ENCODE measurements around the gene RB1. TPM values are rescaled to one million over a fixed set of nuclear protein-coding genes. Genes with fewer than 3 reads are reported as not detected.
A peak's percentile ranks its signal among the peaks of the same experiment; 100 is the strongest.

The RB1 gene
- total and polyA plus RNA-seq, 9 of the 15 experiments (the other 6 are each of a cell fraction or from before 2014, with no cell fraction given) = 5.0 to 23.8 (median 17.9) TPM

DNA sequence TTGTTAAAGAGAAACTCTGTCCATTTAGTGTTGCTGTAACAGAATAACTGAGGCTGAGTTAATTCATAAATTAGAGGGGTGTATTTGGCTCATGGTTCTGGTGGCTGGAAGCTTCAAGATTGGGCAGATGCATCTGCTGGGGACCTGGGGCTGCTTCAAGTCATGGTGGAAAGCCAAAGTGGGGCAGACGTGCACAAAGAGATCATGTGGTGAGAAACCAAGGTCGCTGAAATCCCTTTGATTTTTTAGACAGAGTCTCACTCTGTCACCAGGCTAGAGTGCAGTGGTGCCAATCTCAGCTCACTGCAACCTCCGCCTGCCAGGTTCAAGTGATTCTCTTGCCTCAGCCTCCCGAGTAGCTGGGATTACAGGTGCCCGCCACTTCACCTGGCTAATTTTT, 183.3 kb downstream of the RB1 start (continued):
- TF ChIP-seq RBBP5 (IDR thresholded peaks at IDR 0.05; ENCODE audit: borderline replicate concordance, insufficient read depth, low read length, poor library complexity, severe bottlenecking) (no peak), SMAD2 (IDR thresholded peaks at IDR 0.05; ENCODE audit: low read depth, low read length) (no peak), CREB3L1 (IDR thresholded peaks at IDR 0.05; ENCODE audit: borderline replicate concordance, low read depth) (no peak), RBM25 (IDR thresholded peaks at IDR 0.05; ENCODE audit: low read depth, low read length, severe bottlenecking) (no peak), TBL1XR1 (IDR thresholded peaks at IDR 0.05; ENCODE audit: low read length in 2 of 2) (no peak), RBFOX2 (IDR thresholded peaks at IDR 0.05; ENCODE audit: low read depth, low read length) (no peak)

- TF ChIP-seq SAFB (IDR thresholded peaks at IDR 0.05; ENCODE audit: borderline replicate concordance, low read depth, low read length) = no peak
- no peak for TF ChIP-seq TBP (optimal IDR thresholded peaks at IDR 0.05; ENCODE audit: low read depth, low read length)
- peak; percentile 37 for TF ChIP-seq ZNF146 (CRISPR knock-in tag; IDR thresholded peaks at IDR 0.05; ENCODE audit: unreplicated experiment)
- TF ChIP-seq, protein P1, sequence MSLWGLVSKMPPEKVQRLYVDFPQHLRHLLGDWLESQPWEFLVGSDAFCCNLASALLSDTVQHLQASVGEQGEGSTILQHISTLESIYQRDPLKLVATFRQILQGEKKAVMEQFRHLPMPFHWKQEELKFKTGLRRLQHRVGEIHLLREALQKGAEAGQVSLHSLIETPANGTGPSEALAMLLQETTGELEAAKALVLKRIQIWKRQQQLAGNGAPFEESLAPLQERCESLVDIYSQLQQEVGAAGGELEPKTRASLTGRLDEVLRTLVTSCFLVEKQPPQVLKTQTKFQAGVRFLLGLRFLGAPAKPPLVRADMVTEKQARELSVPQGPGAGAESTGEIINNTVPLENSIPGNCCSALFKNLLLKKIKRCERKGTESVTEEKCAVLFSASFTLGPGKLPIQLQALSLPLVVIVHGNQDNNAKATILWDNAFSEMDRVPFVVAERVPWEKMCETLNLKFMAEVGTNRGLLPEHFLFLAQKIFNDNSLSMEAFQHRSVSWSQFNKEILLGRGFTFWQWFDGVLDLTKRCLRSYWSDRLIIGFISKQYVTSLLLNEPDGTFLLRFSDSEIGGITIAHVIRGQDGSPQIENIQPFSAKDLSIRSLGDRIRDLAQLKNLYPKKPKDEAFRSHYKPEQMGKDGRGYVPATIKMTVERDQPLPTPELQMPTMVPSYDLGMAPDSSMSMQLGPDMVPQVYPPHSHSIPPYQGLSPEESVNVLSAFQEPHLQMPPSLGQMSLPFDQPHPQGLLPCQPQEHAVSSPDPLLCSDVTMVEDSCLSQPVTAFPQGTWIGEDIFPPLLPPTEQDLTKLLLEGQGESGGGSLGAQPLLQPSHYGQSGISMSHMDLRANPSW (CRISPR knock-in tag; IDR thresholded peaks at IDR 0.05) = no peak
- intact Hi-C loops (cut with micrococcal nuclease) (no loop called here), in situ Hi-C loops (cut with MboI) (no loop called here)
- no peak overlapping the region for H3K9ac ChIP-seq (ENCODE audit: insufficient read depth in 1 of 2, low read depth in 2 of 2, low read length in 2 of 2)
- FAIRE-seq (no peak), ATAC-seq (no peak), DNase-seq (ENCODE audit: extremely low read depth in 1 of 4, low spot score in 3 of 4) (no peak)
- CTCF ChIA-PET (ENCODE audit: low intra/inter-chr PET ratio) = no interaction called here
- BruUV-seq (replicated peaks) = no TSS peak
- H3K9me3 ChIP-seq (replicated peaks; ENCODE audit: control insufficient read depth, insufficient read depth, low read depth, low read length) = no peaks in the 10 kb centered on the region
- no peaks in the 10 kb centered on the region for H3K79me2 ChIP-seq (ENCODE audit: control insufficient read depth, insufficient read depth, low read length)
- no peaks in the 10 kb centered on the region for H4K20me1 ChIP-seq (replicated peaks; ENCODE audit: control insufficient read depth, insufficient read depth, low read length)
- peaks cover 0 to 6% of the 10 kb centered on the region in 2 experiments; a peak in 2 of 5 replicates for H3K4me1 ChIP-seq (replicated peaks in 1 of 2; ENCODE audit: control insufficient read depth in 2 of 2, insufficient read depth in 2 of 2, low read length in 2 of 2)
- no peaks in the 10 kb centered on the region for H3K36me3 ChIP-seq (ENCODE audit: control insufficient read depth, insufficient read depth, low read length)
- no peaks in the 10 kb centered on the region for H3K9me1 ChIP-seq (ENCODE audit: control insufficient read depth, insufficient read depth, low read length)
- H2AFZ ChIP-seq (ENCODE audit: low read depth, low read length) = no peak overlapping the region
- no peaks in the 10 kb centered on the region for H3K27me3 ChIP-seq (ENCODE audit: control insufficient read depth in 2 of 2, insufficient read depth in 2 of 2, low read length in 2 of 2)
- H3K4me3 ChIP-seq = no peak overlapping the region
- H3K4me2 ChIP-seq (ENCODE audit: insufficient read depth, low read length) = no peak overlapping the region
- WGBS (ENCODE audit: insufficient coverage, low coverage, missing lambda C conversion rate) = 8% methylated on average over 2 of the region's 2 CpGs
- POLR2A ChIA-PET = interaction anchor here (0.6 kb wide), 1 partner anchor 13 kb away, joined by 3 read pairs; no protein-coding TSS in a partner anchor
- no peak overlapping the region for H3K27ac ChIP-seq (ENCODE audit: extremely low read depth, low read depth, low read length)
Observed at GRCh38 chr13:48487968-48488367, 184.4 kb downstream of the RB1 start.

Data from K562 (cell line).